ENCODE data around the gene CASR. TPM values are rescaled to one million over a fixed set of nuclear protein-coding genes. Genes with fewer than 3 reads are reported as not detected.
"Not testable (repeated sequence)": the region's sequence is repeated elsewhere in the genome, so short reads cannot be mapped to it uniquely, and the experiment has no call there.

Gene CASR
- polyA plus RNA-seq, 1 of the 3 experiments (the other 2 are of a cell fraction), result not detected

DNA sequence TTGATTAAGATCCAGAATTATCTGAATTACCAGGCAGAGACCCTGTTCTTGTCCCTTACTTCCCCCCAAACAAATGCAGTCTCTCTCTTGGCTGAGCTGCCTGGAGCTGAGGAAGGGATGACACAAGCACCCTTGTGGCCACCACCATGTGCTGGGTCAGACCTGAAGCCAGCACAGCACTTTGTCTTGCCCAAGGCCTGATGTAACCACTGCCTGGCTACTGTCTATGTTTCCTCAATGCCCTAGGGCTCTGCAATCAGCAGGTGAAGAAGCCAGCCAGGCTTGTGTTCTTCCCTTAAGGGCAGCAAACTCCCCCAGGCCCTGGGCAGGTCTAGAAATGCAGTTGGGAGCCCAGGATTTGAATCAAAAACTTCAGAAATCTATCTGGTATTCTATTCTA, 15.8 kb upstream of the CASR start:
- Histone ChIP-seq H3K4me3 (ENCODE audit: low read depth in 2 of 2, low read length in 1 of 2) (no peak overlapping the region), H3K4me2 (no peak overlapping the region), H4K20me1 (ENCODE audit: insufficient read depth) (no peaks in the 10 kb centered on the region), H3K9me3 (no peaks in the 10 kb centered on the region), H2AFZ (ENCODE audit: low read depth) (no peak overlapping the region), H3K27me3 (ENCODE audit: insufficient read depth) (no peaks in the 10 kb centered on the region), H3K27ac (ENCODE audit: low read depth in 2 of 2, low read length in 1 of 2) (no peak overlapping the region), H3K79me2 (ENCODE audit: insufficient read depth) (no peaks in the 10 kb centered on the region), H3K4me1 (ENCODE audit: control insufficient read depth in 1 of 2, insufficient read depth in 2 of 2, low read depth in 1 of 2, low read length in 1 of 2) (no peaks in the 10 kb centered on the region), H3K36me3 (replicated peaks in 1 of 2; ENCODE audit: control insufficient read depth in 1 of 2, insufficient read depth in 2 of 2, low read length in 1 of 2) (no peaks in the 10 kb centered on the region), H3K9ac (no peak overlapping the region), H3K9me2 (no peaks in the 10 kb centered on the region), H3F3A (replicated peaks; ENCODE audit: insufficient read depth) (no peaks in the 10 kb centered on the region)
- ChIA-PET POLR2A (no interaction called here), CTCF (no interaction called here)
- TF ChIP-seq TAF1 (IDR thresholded peaks at IDR 0.05; ENCODE audit: borderline replicate concordance, low read depth, low read length) (no peak), EZH2phosphoT487 (IDR thresholded peaks at IDR 0.05; ENCODE audit: borderline replicate concordance, low read depth) (no peak)
- TF ChIP-seq, protein P1, sequence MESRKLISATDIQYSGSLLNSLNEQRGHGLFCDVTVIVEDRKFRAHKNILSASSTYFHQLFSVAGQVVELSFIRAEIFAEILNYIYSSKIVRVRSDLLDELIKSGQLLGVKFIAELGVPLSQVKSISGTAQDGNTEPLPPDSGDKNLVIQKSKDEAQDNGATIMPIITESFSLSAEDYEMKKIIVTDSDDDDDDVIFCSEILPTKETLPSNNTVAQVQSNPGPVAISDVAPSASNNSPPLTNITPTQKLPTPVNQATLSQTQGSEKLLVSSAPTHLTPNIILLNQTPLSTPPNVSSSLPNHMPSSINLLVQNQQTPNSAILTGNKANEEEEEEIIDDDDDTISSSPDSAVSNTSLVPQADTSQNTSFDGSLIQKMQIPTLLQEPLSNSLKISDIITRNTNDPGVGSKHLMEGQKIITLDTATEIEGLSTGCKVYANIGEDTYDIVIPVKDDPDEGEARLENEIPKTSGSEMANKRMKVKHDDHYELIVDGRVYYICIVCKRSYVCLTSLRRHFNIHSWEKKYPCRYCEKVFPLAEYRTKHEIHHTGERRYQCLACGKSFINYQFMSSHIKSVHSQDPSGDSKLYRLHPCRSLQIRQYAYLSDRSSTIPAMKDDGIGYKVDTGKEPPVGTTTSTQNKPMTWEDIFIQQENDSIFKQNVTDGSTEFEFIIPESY (IDR thresholded peaks at IDR 0.05; ENCODE audit: borderline replicate concordance, low read depth), result no peak
- DNase-seq, result no peak

DNA sequence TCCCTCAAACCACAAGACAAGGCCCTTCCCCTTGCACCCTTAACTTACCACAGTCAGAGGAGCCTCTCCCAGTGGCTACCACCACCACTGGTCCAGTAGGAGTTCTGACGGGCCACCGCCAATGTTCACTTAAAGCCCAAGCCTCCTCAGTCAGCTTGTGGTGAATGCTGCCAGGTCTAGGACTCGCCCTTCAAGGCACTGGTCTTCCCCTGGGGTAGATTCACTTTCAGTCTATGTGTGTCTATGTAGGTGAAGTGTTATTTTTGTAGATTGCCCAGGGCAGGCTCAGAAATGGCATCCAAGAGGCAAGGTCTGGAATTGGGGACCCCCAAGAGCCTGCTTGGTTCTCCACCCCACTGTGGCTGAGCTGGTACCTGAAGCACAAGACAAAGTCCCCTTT, 15.4 kb upstream of the CASR start:
- H3K9me2 ChIP-seq, result no peaks in the 10 kb centered on the region
- H2AFZ ChIP-seq (ENCODE audit: low read depth), result no peak overlapping the region
- no peaks in the 10 kb centered on the region for H3K36me3 ChIP-seq (replicated peaks in 1 of 2; ENCODE audit: control insufficient read depth in 1 of 2, insufficient read depth in 2 of 2, low read length in 1 of 2)
- H3K79me2 ChIP-seq (ENCODE audit: insufficient read depth), result no peaks in the 10 kb centered on the region
- ChIA-PET CTCF (no interaction called here), POLR2A (no interaction called here)
- no peak for TF ChIP-seq SMC3 (IDR thresholded peaks at IDR 0.05; ENCODE audit: low read depth, low read length)
- H3K4me1 ChIP-seq (ENCODE audit: control insufficient read depth in 1 of 2, insufficient read depth in 2 of 2, low read depth in 1 of 2, low read length in 1 of 2), result no peaks in the 10 kb centered on the region
- 0% methylated on average over 3 of the region's 3 CpGs for WGBS (ENCODE audit: low lambda C conversion rate)
- no peaks in the 10 kb centered on the region for H3K9me3 ChIP-seq
- no peak overlapping the region for H3K9ac ChIP-seq
- no peak overlapping the region for H3K4me2 ChIP-seq
- no peaks in the 10 kb centered on the region for H3K27me3 ChIP-seq (ENCODE audit: insufficient read depth)
- H4K20me1 ChIP-seq (ENCODE audit: insufficient read depth), result no peaks in the 10 kb centered on the region
- H3K27ac ChIP-seq (ENCODE audit: low read depth in 2 of 2, low read length in 1 of 2), result no peak overlapping the region
- no peaks in the 10 kb centered on the region for H3F3A ChIP-seq (replicated peaks; ENCODE audit: insufficient read depth)
- DNase-seq, result no peak
- H3K4me3 ChIP-seq (ENCODE audit: low read depth in 2 of 2, low read length in 1 of 2), result no peak overlapping the region

DNA sequence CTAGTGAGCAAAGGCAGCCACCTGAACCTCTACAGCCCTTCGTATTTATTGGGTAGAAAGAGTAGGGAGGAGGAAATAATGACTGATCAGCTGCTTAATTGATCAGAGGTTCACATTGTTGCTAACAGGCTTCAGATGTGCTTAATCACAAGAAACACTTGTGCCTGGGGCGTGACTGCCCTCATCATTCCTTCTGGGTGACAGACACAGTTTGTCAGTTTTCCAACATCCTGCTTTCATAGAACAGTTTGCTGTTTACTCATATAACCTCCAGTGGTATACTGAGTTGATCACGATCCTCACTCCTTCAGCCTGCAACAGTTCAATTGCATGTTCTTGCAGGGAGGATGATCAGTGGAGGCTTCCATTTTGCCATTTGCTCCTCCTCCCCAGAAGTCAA, 13.6 kb upstream of the CASR start:
- Histone ChIP-seq H3K27ac (ENCODE audit: low read depth in 2 of 2, low read length in 1 of 2) (no peak overlapping the region), H3K36me3 (replicated peaks in 1 of 2; ENCODE audit: control insufficient read depth in 1 of 2, insufficient read depth in 2 of 2, low read length in 1 of 2) (no peaks in the 10 kb centered on the region), H3F3A (replicated peaks; ENCODE audit: insufficient read depth) (no peaks in the 10 kb centered on the region), H3K9me3 (no peaks in the 10 kb centered on the region), H3K9me2 (no peaks in the 10 kb centered on the region), H3K27me3 (ENCODE audit: insufficient read depth) (no peaks in the 10 kb centered on the region), H2AFZ (ENCODE audit: low read depth) (no peak overlapping the region), H3K4me2 (no peak overlapping the region), H3K9ac (no peak overlapping the region), H3K79me2 (ENCODE audit: insufficient read depth) (no peaks in the 10 kb centered on the region), H4K20me1 (ENCODE audit: insufficient read depth) (no peaks in the 10 kb centered on the region), H3K4me3 (ENCODE audit: low read depth in 2 of 2, low read length in 1 of 2) (no peak overlapping the region), H3K4me1 (ENCODE audit: control insufficient read depth in 1 of 2, insufficient read depth in 2 of 2, low read depth in 1 of 2, low read length in 1 of 2) (no peaks in the 10 kb centered on the region)
- POLR2A ChIA-PET, result no interaction called here
- CTCF ChIA-PET, result no interaction called here
- DNase-seq, result no peak
- WGBS (ENCODE audit: low lambda C conversion rate), result 2% methylated on average over 3 of the region's 3 CpGs
- no peak for TF ChIP-seq NFIC (IDR thresholded peaks at IDR 0.05; ENCODE audit: borderline replicate concordance)
- no peak for TF ChIP-seq POLR2AphosphoS5 (IDR thresholded peaks at IDR 0.05; ENCODE audit: low read depth, low read length)
- no peak for TF ChIP-seq EZH2phosphoT487 (IDR thresholded peaks at IDR 0.05; ENCODE audit: borderline replicate concordance, low read depth)
- TF ChIP-seq FOXJ3 (CRISPR knock-in tag; IDR thresholded peaks at IDR 0.05), result no peak
- TF ChIP-seq REST (IDR thresholded peaks at IDR 0.05; ENCODE audit: low read depth, low read length), result no peak
- TF ChIP-seq, protein P1 (IDR thresholded peaks at IDR 0.05; ENCODE audit: borderline replicate concordance, low read depth), result no peak
- no peak for TF ChIP-seq FOXM1 (IDR thresholded peaks at IDR 0.05; ENCODE audit: low read depth)

- H3K9me3 ChIP-seq; H3K27ac ChIP-seq (ENCODE audit: low read depth in 2 of 2, low read length in 1 of 2); H3K27me3 ChIP-seq (ENCODE audit: insufficient read depth); H3K9me2 ChIP-seq; H3K36me3 ChIP-seq (replicated peaks in 1 of 2; ENCODE audit: control insufficient read depth in 1 of 2, insufficient read depth in 2 of 2, low read length in 1 of 2); H3F3A ChIP-seq (replicated peaks; ENCODE audit: insufficient read depth); H2AFZ ChIP-seq (ENCODE audit: low read depth); H3K4me2 ChIP-seq; H3K79me2 ChIP-seq (ENCODE audit: insufficient read depth); H3K9ac ChIP-seq; H3K4me1 ChIP-seq (ENCODE audit: control insufficient read depth in 1 of 2, insufficient read depth in 2 of 2, low read depth in 1 of 2, low read length in 1 of 2); POLR2A ChIA-PET; H4K20me1 ChIP-seq (ENCODE audit: insufficient read depth); CTCF ChIA-PET; H3K4me3 ChIP-seq (ENCODE audit: low read depth in 2 of 2, low read length in 1 of 2); DNase-seq: not testable (repeated sequence)
- 4% methylated on average over 2 of the region's 2 CpGs for WGBS (ENCODE audit: low lambda C conversion rate)
Measured at GRCh38 chr3:122171361-122171760, 12.1 kb upstream of the CASR start.
